GM18873 (cell line): ENCODE results near the gene ZCWPW1.
"Not testable (repeated sequence)": the region's sequence is repeated elsewhere in the genome, so short reads cannot be mapped to it uniquely, and the experiment has no call there.

Experiments used
- ATAC-seq: cut with Tn5 transposase; IDR thresholded peaks from one replicate; pipeline ENCODE4 v1.9.1; 2021; ENCODE audit warnings: mild to moderate bottlenecking, moderate library complexity, moderate number of reproducible peaks; ENCODE audit not compliant: unreplicated experiment, low FRiP score

ZCWPW1 gene

GRCh38 chr7:100380196-100380595, 48.3 kb downstream of the ZCWPW1 start:
- no peak for ATAC-seq

- ATAC-seq = no peak
Observed at GRCh38 chr7:100378114-100378755, 50.3 kb downstream of the ZCWPW1 start.

GRCh38 chr7:100376066-100376465, 52.4 kb downstream of the ZCWPW1 start:
- no peak for ATAC-seq

- no peak for ATAC-seq
Observed at GRCh38 chr7:100374601-100375000, 53.9 kb downstream of the ZCWPW1 start.

- not testable (repeated sequence) for ATAC-seq
Observed at GRCh38 chr7:100373870-100374598, 54.5 kb downstream of the ZCWPW1 start.

- ATAC-seq = no peak
Observed at GRCh38 chr7:100373261-100373831, 55.2 kb downstream of the ZCWPW1 start, which contains the start of gene PILRA. Gene PILRA, plus strand, starts transcription at chr7:100373487. Its CDS starts 170 bp downstream, at chr7:100373657.

- ATAC-seq = no peak
Observed at GRCh38 chr7:100372694-100373093, 55.8 kb downstream of the ZCWPW1 start.

GRCh38 chr7:100372256-100372655, 56.2 kb downstream of the ZCWPW1 start:
- ATAC-seq = no peak

- ATAC-seq = no peak
Observed at GRCh38 chr7:100371561-100372171, 56.8 kb downstream of the ZCWPW1 start.

- ATAC-seq = no peak
Observed at GRCh38 chr7:100370746-100371145, 57.8 kb downstream of the ZCWPW1 start.

- ATAC-seq = no peak
Observed at GRCh38 chr7:100370303-100370702, 58.2 kb downstream of the ZCWPW1 start.

- peak; percentile 54 for ATAC-seq
Observed at GRCh38 chr7:100369105-100369504, 59.4 kb downstream of the ZCWPW1 start.

GRCh38 chr7:100367676-100368613, 60.6 kb downstream of the ZCWPW1 start:
- ATAC-seq = no peak

- no peak for ATAC-seq
Observed at GRCh38 chr7:100367251-100367620, 61.3 kb downstream of the ZCWPW1 start.

GRCh38 chr7:100366411-100367250, 61.9 kb downstream of the ZCWPW1 start:
- no peak for ATAC-seq

- not testable (repeated sequence) for ATAC-seq
Observed at GRCh38 chr7:100365998-100366367, 62.5 kb downstream of the ZCWPW1 start.

GRCh38 chr7:100364480-100364879, 64.0 kb downstream of the ZCWPW1 start:
- ATAC-seq = no peak

GRCh38 chr7:100363797-100364196, 64.7 kb downstream of the ZCWPW1 start:
- not testable (repeated sequence) for ATAC-seq

- no peak for ATAC-seq
Observed at GRCh38 chr7:100363098-100363497, 65.4 kb downstream of the ZCWPW1 start.
